Astrocyte (in vitro differentiated cells and primary cell): Measurements from ENCODE around the gene JAG2.

Source experiments
- EZH2 ChIP-seq: IDR thresholded peaks from 2 replicates; pipeline ENCODE4 v1.6.1; 2012; ENCODE audit warnings: mild to moderate bottlenecking, low read length, inconsistent platforms; ENCODE audit not compliant: insufficient read depth
- TF ChIP-seq, protein P1 (sequence below): IDR thresholded peaks from 2 replicates; pipeline ENCODE4 v1.5.1; 2011; ENCODE audit warnings: low read depth, mild to moderate bottlenecking, inconsistent platforms, low read length, moderate library complexity; ENCODE audit not compliant: insufficient read depth

DNA sequence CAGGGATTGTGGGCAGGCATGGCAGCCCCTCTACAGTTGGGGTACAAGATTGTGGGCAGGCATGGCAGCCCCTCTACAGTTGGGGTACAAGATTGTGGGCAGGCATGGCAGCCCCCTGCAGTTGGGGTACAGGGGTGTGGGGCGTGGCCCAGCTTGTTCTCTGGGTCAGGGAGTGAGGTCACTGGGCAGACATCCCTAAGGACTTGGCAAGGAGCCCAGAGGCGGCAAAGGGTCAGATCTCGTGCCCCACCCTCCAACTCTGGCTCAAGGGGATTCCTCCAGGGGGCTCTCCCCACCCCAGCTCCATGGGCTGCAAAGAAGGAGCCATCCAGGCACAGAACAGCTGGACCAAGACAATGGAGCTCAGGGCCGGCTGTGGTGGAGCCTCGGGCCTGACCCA lies 38.3 kb upstream of the JAG2 start:
- TF ChIP-seq, protein P1, sequence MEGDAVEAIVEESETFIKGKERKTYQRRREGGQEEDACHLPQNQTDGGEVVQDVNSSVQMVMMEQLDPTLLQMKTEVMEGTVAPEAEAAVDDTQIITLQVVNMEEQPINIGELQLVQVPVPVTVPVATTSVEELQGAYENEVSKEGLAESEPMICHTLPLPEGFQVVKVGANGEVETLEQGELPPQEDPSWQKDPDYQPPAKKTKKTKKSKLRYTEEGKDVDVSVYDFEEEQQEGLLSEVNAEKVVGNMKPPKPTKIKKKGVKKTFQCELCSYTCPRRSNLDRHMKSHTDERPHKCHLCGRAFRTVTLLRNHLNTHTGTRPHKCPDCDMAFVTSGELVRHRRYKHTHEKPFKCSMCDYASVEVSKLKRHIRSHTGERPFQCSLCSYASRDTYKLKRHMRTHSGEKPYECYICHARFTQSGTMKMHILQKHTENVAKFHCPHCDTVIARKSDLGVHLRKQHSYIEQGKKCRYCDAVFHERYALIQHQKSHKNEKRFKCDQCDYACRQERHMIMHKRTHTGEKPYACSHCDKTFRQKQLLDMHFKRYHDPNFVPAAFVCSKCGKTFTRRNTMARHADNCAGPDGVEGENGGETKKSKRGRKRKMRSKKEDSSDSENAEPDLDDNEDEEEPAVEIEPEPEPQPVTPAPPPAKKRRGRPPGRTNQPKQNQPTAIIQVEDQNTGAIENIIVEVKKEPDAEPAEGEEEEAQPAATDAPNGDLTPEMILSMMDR = no peak
- TF ChIP-seq EZH2 = no peak
